Measurements from ENCODE around the gene PRUNE2. TPM values are rescaled to one million over a fixed set of nuclear protein-coding genes. Genes with fewer than 3 reads are reported as not detected.
A peak's percentile ranks its signal among the peaks of the same experiment; 100 is the strongest.
"Not testable (repeated sequence)": the region's sequence is repeated elsewhere in the genome, so short reads cannot be mapped to it uniquely, and the experiment has no call there.

PRUNE2 gene
- total RNA-seq, 1 donor from 2014 or later = 55.3 TPM

- intact Hi-C loops (cut with DNase I) = no loop called here
- ATAC-seq (no peak), DNase-seq (ENCODE audit: low spot score) (no peak)
Observed at GRCh38 chr9:76878933-76879332, 27.0 kb downstream of the PRUNE2 start.

DNA sequence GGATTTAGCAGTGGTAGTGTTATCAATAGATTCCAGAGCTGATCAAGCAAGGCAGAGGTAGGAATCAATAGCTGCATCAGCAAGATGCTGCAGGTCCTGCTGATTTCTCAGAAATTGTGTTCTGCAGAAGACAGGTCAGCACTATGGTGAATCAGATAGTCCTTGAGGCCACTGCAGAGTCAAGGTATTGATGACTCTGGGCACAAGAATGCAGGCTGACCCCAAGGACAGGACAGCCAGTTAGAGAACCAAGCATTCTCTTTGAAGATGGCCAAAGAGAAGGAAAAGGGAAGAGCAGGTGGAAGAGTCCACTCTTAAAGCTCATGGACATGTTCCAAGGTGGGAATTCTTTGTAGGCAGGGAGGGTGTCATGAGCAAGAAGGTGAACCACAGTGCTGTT, 28.0 kb downstream of the PRUNE2 start:
- ATAC-seq (no peak), DNase-seq (ENCODE audit: low spot score) (no peak)
- intact Hi-C loops (cut with DNase I) = no loop called here

GRCh38 chr9:76876098-76876497, 29.8 kb downstream of the PRUNE2 start:
- no peak for DNase-seq (ENCODE audit: low spot score)
- ATAC-seq = peak; percentile 64
- intact Hi-C loops (cut with DNase I) = no loop called here

DNA sequence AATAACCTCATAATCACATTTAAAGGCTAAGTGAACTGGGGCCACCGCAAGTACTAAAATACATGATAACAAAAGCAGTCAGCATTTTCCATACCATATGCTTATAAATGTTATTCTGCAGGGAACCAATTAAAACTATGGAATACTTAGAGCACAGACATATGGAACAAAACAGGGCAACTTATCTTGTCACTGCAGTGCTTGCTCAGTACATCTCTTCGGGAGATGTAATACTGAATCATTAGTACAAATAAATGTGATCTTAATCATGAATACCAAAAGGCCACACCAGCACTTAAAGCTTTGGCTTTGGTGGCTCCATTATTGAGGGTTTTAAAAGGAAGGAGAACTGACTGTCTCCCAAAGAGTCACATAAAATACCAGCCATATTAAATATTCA, 32.1 kb downstream of the PRUNE2 start:
- DNase-seq (ENCODE audit: low spot score) = no peak
- intact Hi-C loops (cut with DNase I) = no loop called here
- ATAC-seq = no peak

- intact Hi-C loops (cut with DNase I) = no loop called here
- ATAC-seq (peak; percentile 72), DNase-seq (ENCODE audit: low spot score) (no peak)
Observed at GRCh38 chr9:76873056-76873792, 32.7 kb downstream of the PRUNE2 start.

GRCh38 chr9:76868897-76869296, 37.0 kb downstream of the PRUNE2 start:
- DNase-seq (ENCODE audit: low spot score) = no peak
- intact Hi-C loops (cut with DNase I) = no loop called here
- no peak for ATAC-seq

DNA sequence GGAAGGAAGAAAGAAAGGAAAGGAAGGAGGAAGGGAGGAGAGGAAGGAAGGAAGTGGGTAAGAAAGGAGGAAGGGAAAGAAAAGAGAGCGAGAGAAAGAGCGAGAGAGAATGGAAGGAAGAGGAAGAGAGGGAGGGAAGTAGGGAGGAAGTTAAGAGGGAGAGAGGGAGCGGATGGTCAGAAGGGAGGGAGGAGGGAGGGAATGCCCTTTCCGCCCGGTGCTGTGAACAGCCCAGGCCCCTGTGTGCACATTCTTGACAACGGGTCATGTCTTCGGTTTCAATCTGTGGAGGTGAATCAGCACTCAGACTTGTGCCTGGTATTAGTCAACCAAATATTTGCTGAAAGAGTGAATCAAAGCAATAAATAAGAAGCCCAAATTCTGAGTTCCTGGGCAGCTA, 39.2 kb downstream of the PRUNE2 start:
- ATAC-seq (no peak), DNase-seq (ENCODE audit: low spot score) (no peak)
- intact Hi-C loops (cut with DNase I) = no loop called here

DNA sequence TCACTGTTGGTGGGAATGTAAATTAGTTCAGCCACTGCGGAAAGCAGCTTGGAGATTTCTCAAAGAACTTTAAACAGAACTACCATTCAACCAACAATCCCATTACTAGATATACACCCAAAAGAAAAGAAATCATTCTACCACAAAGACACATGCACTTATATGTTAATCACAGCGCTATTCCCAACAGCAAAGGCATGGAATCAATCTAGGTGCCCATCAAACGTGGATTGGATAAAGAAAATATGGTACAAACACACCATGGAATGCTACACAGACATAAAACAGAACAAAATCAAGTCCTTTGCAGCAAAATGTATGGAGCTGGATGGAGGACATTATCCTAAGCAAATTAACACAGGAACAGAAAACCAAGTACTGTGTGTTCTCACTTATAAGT, 42.1 kb downstream of the PRUNE2 start:
- ATAC-seq (no peak), DNase-seq (ENCODE audit: low spot score) (no peak)
- intact Hi-C loops (cut with DNase I) = no loop called here

- intact Hi-C loops (cut with DNase I) = no loop called here
- DNase-seq (ENCODE audit: low spot score) (no peak), ATAC-seq (no peak)
Observed at GRCh38 chr9:76859860-76860259, 46.1 kb downstream of the PRUNE2 start.

- intact Hi-C loops (cut with DNase I); DNase-seq (ENCODE audit: low spot score); ATAC-seq: not testable (repeated sequence)
Observed at GRCh38 chr9:76858248-76858647, 47.7 kb downstream of the PRUNE2 start.

DNA sequence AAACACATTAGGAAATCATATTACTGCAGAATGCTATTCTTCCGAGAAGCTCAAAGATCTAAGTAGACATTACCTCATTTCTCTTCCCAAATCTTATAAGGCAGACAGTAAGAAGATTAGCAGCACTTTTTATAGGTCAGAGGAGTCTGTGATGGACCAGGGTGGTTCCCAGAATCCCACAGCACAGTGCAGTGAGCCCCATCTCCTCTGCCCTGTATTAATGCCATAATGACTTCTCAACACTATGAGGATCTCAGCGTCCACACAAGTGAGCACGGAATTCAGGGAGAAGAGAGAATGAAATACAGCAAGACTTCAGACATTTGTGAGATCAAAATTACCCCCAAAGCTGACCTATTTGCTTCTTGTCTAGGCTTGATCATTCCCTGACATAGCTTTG, 49.9 kb downstream of the PRUNE2 start:
- intact Hi-C loops (cut with DNase I) = no loop called here
- DNase-seq (ENCODE audit: low spot score) (no peak), ATAC-seq (no peak)

DNA sequence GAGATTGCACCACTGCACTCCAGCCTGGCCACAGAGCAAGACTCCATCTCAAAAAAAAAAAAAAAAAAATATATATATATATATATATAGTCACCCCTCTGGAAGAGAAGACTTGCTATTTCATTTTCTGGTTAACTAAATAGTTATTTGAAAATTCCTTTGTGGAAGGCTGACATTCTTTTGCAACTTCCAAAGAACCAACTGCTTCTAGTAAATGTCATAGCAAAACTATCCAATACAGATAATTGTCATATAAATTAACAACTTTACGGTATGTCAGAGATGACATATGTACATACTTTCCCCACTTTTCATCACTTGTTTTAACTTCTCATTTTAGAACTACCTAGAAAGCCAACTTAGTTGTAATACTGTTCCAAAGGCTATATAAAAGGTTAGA, 50.9 kb downstream of the PRUNE2 start:
- DNase-seq (ENCODE audit: low spot score) (no peak), ATAC-seq (no peak)
- intact Hi-C loops (cut with DNase I) = no loop called here

DNA sequence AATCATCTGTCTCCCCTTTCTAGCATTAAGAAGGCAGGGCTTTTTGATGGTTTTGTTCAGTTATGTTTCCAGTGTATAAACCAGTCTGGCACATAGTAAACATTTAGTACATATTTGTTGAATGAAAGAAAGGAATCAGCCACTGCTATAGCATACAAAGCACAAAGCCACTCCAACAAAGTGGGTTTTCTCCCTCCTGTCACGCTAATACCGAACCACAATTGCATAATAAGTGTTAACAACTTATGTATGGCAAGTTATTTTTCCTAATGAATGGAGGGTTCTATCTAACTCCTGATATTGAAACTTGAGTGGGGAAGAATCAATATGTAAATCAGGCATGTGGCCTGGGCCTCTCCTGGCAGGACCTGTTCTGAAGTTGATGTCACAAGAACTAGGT, 53.9 kb downstream of the PRUNE2 start:
- ATAC-seq (no peak), DNase-seq (ENCODE audit: low spot score) (no peak)
- intact Hi-C loops (cut with DNase I) = no loop called here

GRCh38 chr9:76846297-76846696, 59.6 kb downstream of the PRUNE2 start:
- DNase-seq (ENCODE audit: low spot score) (no peak), ATAC-seq (no peak)
- intact Hi-C loops (cut with DNase I) = no loop called here

- ATAC-seq (no peak), DNase-seq (ENCODE audit: low spot score) (no peak)
- intact Hi-C loops (cut with DNase I) = no loop called here
Observed at GRCh38 chr9:76845254-76845653, 60.7 kb downstream of the PRUNE2 start.

GRCh38 chr9:76835571-76836283, 70.2 kb downstream of the PRUNE2 start:
- ATAC-seq (peak; percentile 87), DNase-seq (ENCODE audit: low spot score) (no peak)
- intact Hi-C loops (cut with DNase I) = no loop called here

DNA sequence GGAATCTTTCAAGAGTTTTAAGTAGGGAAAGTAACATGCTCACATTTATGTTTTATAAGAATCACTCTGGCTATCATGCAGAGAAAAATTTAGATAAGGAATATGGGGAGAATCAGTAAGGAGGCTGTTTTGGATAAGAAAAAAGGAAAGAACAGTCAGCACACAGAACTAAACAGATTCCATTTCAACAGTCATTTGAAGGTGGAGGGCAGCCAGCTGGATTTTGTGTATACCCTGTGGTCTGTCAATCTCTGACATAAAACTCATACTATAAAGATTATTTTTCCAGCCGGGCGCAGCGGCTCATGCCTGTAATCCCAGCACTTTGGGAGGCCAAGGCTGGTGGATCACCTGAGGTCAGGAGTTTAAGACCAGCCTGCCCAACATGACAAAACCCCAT, 77.5 kb downstream of the PRUNE2 start:
- DNase-seq (ENCODE audit: low spot score) (no peak), ATAC-seq (no peak)
- intact Hi-C loops (cut with DNase I) = no loop called here

DNA sequence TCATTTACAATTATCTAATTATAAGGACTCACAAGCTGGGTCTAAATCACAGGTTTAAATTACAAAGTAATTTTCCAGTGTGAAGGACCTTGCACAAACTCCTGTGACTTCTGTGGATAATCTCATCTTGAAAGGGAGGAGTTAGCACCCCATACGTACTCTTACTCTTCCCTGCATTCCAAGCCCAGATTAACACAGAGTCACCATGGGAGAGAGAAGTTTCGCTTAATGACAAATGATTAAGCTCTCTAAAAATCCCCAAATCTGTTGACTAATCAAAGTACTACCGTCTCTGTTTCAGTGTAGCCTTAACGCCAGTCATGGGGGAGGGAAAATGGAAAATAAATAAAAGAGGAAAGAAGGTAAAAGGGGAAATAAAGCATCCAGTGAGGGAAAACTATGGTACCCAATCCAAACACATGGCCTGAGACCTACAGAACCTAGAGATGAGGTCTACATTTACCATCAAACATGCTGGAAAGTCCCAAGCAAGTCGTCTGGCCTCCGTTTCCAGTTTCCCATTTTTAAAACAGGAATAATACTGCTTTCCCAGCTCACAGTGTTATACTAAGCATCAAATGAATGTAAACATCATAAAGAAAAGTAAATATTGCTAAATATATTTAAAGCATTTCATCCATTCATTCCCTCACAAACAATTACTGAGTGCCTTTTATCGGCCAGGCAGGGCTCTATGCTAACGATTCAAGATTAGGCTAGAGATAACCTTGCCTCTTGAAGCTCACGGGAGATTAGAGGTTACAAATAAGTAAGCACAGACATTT, 78.4 kb downstream of the PRUNE2 start:
- DNase-seq (ENCODE audit: low spot score) = no peak

DNA sequence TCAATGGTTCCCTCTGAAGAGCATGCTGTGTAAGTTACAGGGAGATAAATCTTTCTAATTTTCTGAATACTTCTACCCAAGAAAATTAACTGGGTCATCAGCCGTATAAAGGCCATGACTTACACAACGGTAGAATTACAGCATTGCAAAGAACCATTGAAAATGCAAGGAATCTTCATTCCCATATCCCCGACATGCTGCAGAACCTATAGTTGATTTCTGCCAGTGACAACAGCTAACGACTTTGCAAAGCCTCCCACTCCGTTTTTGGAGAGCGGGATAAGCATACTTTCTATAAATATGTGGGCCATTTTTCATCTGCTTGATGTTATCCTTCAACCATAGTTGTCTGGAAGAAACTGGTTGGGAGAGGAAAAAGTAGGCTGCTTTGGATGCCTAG, 85.5 kb downstream of the PRUNE2 start:
- DNase-seq (ENCODE audit: low spot score) = no peak
- no peak for ATAC-seq
- intact Hi-C loops (cut with DNase I) = no loop called here

More for the DNA sequence above, 78.4 kb downstream of the PRUNE2 start:
- intact Hi-C loops (cut with DNase I) = no loop called here
- no peak for ATAC-seq

GRCh38 chr9:76818271-76818670, 87.6 kb downstream of the PRUNE2 start:
- DNase-seq (ENCODE audit: low spot score) = peak; percentile 65
- intact Hi-C loops (cut with DNase I) = no loop called here
- ATAC-seq = peak; percentile 91

Measured in sciatic nerve (tissue), 2 donors.